Fibroblast of lung (primary cell): ENCODE measurements around the gene ZCCHC7. TPM values are rescaled to one million over a fixed set of nuclear protein-coding genes. Genes with fewer than 3 reads are reported as not detected.

Source experiments
- DNase-seq, 2 donors: peaks; one replicate each; pipeline versions ENCODE4 v3.0.0 to v3.0.0-alpha.2; 2010; ENCODE audit warnings: low read depth in 2 of 2
- H2AFZ ChIP-seq: 2 replicates; pipeline ENCODE4 v1.5.1; 2012; ENCODE audit warnings: low read length, control low read depth, inconsistent platforms
- H3K27ac ChIP-seq: 2 replicates; pipeline ENCODE4 v1.5.1; 2011; ENCODE audit warnings: low read length, control low read depth; ENCODE audit not compliant: insufficient read depth
- H3K27me3 ChIP-seq: 2 replicates; pipeline ENCODE4 v1.5.1; 2011; ENCODE audit warnings: mild to moderate bottlenecking, low read length; ENCODE audit not compliant: control insufficient read depth, insufficient read depth
- H3K36me3 ChIP-seq: 2 replicates; pipeline ENCODE4 v1.5.1; 2011; ENCODE audit warnings: low read length; ENCODE audit not compliant: control insufficient read depth, insufficient read depth
- H3K4me1 ChIP-seq: 2 replicates; pipeline ENCODE4 v1.5.1; 2011; ENCODE audit warnings: low read length; ENCODE audit not compliant: control insufficient read depth, insufficient read depth; ENCODE audit errors: extremely low read depth
- H3K4me2 ChIP-seq: 2 replicates; pipeline ENCODE4 v1.5.1; 2011; ENCODE audit warnings: low read length, control low read depth; ENCODE audit not compliant: insufficient read depth; ENCODE audit errors: extremely low read depth
- H3K4me3 ChIP-seq, 4 experiments: fragments of 200-600 bp in 1 of 4; sonication (generic) in 1 of 4; replicated peaks in 1 of 4; 2 replicates each; pipeline ENCODE4 v1.5.1; 2011 to 2016; ENCODE audit warnings: low read length in 4 of 4, low read depth in 3 of 4, mild to moderate bottlenecking in 3 of 4, control low read depth in 2 of 4, inconsistent platforms in 1 of 4, mixed read lengths in 1 of 4; ENCODE audit not compliant: insufficient read depth in 1 of 4; ENCODE audit errors: control extremely low read depth in 1 of 4
- H3K79me2 ChIP-seq: 2 replicates; pipeline ENCODE4 v1.5.1; 2012; ENCODE audit warnings: mild to moderate bottlenecking, low read length, inconsistent platforms; ENCODE audit not compliant: control insufficient read depth, insufficient read depth
- H3K9ac ChIP-seq: 2 replicates; pipeline ENCODE4 v1.5.1; 2011; ENCODE audit warnings: mild to moderate bottlenecking, low read length, control low read depth; ENCODE audit not compliant: insufficient read depth
- H3K9me3 ChIP-seq: 2 replicates; pipeline ENCODE4 v1.5.1; 2012; ENCODE audit warnings: low read depth, low read length; ENCODE audit not compliant: control insufficient read depth, insufficient read depth
- H4K20me1 ChIP-seq: 2 replicates; pipeline ENCODE4 v1.5.1; 2011; ENCODE audit warnings: low read length; ENCODE audit not compliant: control insufficient read depth, insufficient read depth; ENCODE audit errors: extremely low read depth
- CTCF ChIP-seq, 2 donors: IDR thresholded peaks in 1 of 2; conservative IDR thresholded peaks in 1 of 2; 1 replicate in 1 of 2; 2 replicates in 1 of 2; pipeline ENCODE4 v1.5.1; 2011 to 2012; ENCODE audit warnings: low read length in 2 of 2, control low read depth in 1 of 2, inconsistent platforms in 1 of 2, low read depth in 1 of 2, mild to moderate bottlenecking in 1 of 2
- EZH2 ChIP-seq: IDR thresholded peaks from 2 replicates; pipeline ENCODE4 v1.5.1; 2012; ENCODE audit warnings: low read length, control low read depth, mild to moderate bottlenecking; ENCODE audit errors: missing control alignments
- polyA plus RNA-seq, 2 donors: library from polyadenylated mRNA; depleted of rRNA in 1 of 2; stranded (reverse) in 1 of 2; unstranded in 1 of 2; fragments of >200 nt; gene quantifications; 2 replicates each; pipeline ENCODE4 v1.2.1, GENCODE V29; 2011 to 2012; ENCODE audit warnings: missing spikeins in 1 of 2
- total RNA-seq: library from RNA; depleted of rRNA; stranded (reverse); fragments of >200 nt; gene quantifications from 2 replicates; pipeline ENCODE4 v1.2.1, GENCODE V29; 2014

ZCCHC7 gene
- total and polyA plus RNA-seq, 2 donors (not counting 1 experiment from before 2014, with no cell fraction given), result 15.0 to 23.8 TPM

DNA sequence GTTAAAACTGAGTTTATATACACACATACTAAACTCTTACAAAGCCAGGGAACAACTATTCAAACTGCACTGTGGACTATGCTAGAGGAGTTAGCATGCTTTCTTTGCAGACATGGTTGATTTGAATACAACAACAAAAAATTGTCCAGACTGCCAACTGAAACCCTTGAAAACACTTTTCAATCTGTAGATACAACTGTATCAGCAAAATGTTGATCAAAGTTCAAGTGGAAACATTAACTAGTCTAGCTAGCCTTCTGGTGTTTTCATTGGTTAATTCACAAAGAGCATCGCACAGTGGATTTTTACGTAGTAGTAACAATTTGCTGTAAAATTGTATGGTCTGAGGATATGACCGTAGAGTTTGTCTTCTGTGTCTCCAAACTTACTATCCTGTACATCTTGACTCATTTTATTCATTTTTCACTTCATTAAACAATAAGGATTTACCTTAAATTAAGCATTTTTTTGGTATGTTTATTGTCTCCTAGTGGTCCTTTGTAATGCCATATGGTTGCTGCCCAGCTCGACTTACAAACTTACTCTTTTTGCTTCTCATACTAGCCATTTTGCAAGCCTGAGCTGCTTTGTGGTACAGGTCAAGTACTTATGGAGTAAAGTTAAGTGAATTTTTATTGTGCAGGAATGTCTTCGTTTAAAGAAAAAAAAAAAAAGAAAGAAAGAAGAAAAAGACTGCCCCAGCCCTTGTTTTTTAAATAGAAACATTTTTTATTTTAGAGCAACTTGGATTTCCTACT lies 123.4 kb downstream of the ZCCHC7 start:
- TF ChIP-seq EZH2, result no peak
- TF ChIP-seq CTCF (conservative IDR thresholded peaks at IDR 0.05 in 1 of 2, IDR thresholded peaks at IDR 0.05 in 1 of 2; ENCODE audit: low read depth in 1 of 2, low read length in 2 of 2), result no peak
- H3K9me3 ChIP-seq, result no peaks in the 10 kb centered on the region
- no peaks in the 10 kb centered on the region for H3K36me3 ChIP-seq
- DNase-seq, result peak in 1 of 2 donors; percentile 64
- H2AFZ ChIP-seq, result no peak overlapping the region
- no peaks in the 10 kb centered on the region for H3K79me2 ChIP-seq
- H3K4me3 ChIP-seq, result no peak overlapping the region
- no peak overlapping the region for H3K9ac ChIP-seq
- H4K20me1 ChIP-seq, result no peaks in the 10 kb centered on the region
- H3K4me1 ChIP-seq, result peaks cover 4% of the 10 kb centered on the region
- no peak overlapping the region for H3K4me2 ChIP-seq
- no peak overlapping the region for H3K27ac ChIP-seq
- H3K27me3 ChIP-seq, result no peaks in the 10 kb centered on the region

DNA sequence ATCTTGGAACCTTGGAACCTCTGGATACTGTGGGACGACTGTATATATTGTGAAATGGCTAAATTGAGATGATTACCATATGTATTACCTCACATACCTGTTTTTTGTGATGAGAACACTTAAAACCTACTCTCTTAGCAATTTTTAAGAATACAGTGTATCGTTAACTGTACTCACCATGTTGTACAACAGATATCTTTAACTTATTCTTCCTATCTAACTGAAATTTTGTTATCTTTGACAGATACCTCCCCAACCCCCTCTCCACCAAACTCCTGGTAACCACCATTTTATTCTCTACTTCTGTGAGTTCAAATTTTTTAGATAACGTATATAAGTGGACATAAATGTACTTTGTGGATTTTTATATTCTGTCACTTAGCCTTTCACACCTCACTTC lies 126.5 kb downstream of the ZCCHC7 start:
- Histone ChIP-seq H3K36me3 (no peaks in the 10 kb centered on the region), H2AFZ (no peak overlapping the region), H3K27ac (no peak overlapping the region), H3K27me3 (no peaks in the 10 kb centered on the region), H3K9me3 (no peaks in the 10 kb centered on the region), H3K4me1 (no peaks in the 10 kb centered on the region), H3K4me3 (no peak overlapping the region), H3K79me2 (no peaks in the 10 kb centered on the region), H3K4me2 (no peak overlapping the region), H4K20me1 (no peaks in the 10 kb centered on the region), H3K9ac (no peak overlapping the region)
- DNase-seq, result no peak
- TF ChIP-seq CTCF (conservative IDR thresholded peaks at IDR 0.05 in 1 of 2, IDR thresholded peaks at IDR 0.05 in 1 of 2; ENCODE audit: low read depth in 1 of 2, low read length in 2 of 2) (no peak), EZH2 (no peak)

DNA sequence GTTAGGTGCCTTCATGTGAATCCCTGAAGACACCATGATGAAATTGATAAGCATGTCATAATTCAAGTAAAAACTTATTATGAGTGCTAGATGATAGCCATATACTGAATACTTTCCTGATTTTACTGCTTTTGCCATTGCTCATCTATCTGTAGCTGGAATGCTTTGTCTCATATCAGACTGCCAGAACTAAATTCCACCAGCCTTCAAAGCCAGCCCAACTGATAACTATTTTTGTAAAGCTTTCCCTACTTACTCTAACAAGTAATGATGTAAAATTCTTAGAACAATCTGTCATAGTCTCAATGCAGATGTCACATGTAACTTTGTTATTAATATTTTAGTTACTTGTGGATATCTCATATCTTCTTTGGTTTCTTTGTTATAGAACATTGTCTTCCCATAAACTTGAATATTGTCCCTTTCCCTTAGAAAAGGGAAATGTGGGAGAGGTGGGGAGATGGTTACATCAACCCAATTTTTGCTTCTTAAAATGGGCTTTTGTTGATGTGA lies 128.3 kb downstream of the ZCCHC7 start:
- Histone ChIP-seq H3K9ac (no peak overlapping the region), H3K4me3 (no peak overlapping the region), H4K20me1 (no peaks in the 10 kb centered on the region), H3K9me3 (no peaks in the 10 kb centered on the region), H3K27me3 (no peaks in the 10 kb centered on the region), H3K79me2 (no peaks in the 10 kb centered on the region), H2AFZ (no peak overlapping the region), H3K4me1 (no peaks in the 10 kb centered on the region), H3K4me2 (no peak overlapping the region), H3K27ac (no peak overlapping the region), H3K36me3 (no peaks in the 10 kb centered on the region)
- TF ChIP-seq CTCF (conservative IDR thresholded peaks at IDR 0.05 in 1 of 2, IDR thresholded peaks at IDR 0.05 in 1 of 2; ENCODE audit: low read depth in 1 of 2, low read length in 2 of 2), result no peak
- no peak for TF ChIP-seq EZH2
- peak in 1 of 2 donors; percentile 29 for DNase-seq
